Fibroblast of villous mesenchyme (primary cell): Measurements from ENCODE around the gene NEGR1. TPM values are rescaled to one million over a fixed set of nuclear protein-coding genes. Genes with fewer than 3 reads are reported as not detected.
A peak's percentile ranks its signal among the peaks of the same experiment; 100 is the strongest.
"Not testable (repeated sequence)": the region's sequence is repeated elsewhere in the genome, so short reads cannot be mapped to it uniquely, and the experiment has no call there.

Experiments used
- DNase-seq: peaks from one replicate; pipeline ENCODE4 v3.0.0-alpha.2; 2010; ENCODE audit warnings: low read depth
- H3K4me3 ChIP-seq: 2 replicates; pipeline ENCODE4 v1.5.1; 2011; ENCODE audit warnings: low read depth, mild to moderate bottlenecking, low read length
- total RNA-seq: library from RNA; depleted of rRNA; stranded (reverse); fragments of >200 nt; gene quantifications from 2 replicates; pipeline ENCODE4 v1.2.3, GENCODE V29; 2012
- TF ChIP-seq, protein P1 (sequence below): IDR thresholded peaks from 2 replicates; pipeline ENCODE4 v1.5.1; 2012; ENCODE audit warnings: low read depth, mild to moderate bottlenecking, low read length; ENCODE audit not compliant: insufficient read depth

The NEGR1 gene
- total RNA-seq, 1 donor: 13.8 TPM

GRCh38 chr1:71916894-71917293, 365.4 kb downstream of the NEGR1 start:
- no peak overlapping the region for H3K4me3 ChIP-seq
- TF ChIP-seq, protein P1, sequence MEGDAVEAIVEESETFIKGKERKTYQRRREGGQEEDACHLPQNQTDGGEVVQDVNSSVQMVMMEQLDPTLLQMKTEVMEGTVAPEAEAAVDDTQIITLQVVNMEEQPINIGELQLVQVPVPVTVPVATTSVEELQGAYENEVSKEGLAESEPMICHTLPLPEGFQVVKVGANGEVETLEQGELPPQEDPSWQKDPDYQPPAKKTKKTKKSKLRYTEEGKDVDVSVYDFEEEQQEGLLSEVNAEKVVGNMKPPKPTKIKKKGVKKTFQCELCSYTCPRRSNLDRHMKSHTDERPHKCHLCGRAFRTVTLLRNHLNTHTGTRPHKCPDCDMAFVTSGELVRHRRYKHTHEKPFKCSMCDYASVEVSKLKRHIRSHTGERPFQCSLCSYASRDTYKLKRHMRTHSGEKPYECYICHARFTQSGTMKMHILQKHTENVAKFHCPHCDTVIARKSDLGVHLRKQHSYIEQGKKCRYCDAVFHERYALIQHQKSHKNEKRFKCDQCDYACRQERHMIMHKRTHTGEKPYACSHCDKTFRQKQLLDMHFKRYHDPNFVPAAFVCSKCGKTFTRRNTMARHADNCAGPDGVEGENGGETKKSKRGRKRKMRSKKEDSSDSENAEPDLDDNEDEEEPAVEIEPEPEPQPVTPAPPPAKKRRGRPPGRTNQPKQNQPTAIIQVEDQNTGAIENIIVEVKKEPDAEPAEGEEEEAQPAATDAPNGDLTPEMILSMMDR: no peak
- no peak for DNase-seq

- no peak overlapping the region for H3K4me3 ChIP-seq
- TF ChIP-seq, protein P1: no peak
- DNase-seq: no peak
Measured at GRCh38 chr1:71914626-71915025, 367.7 kb downstream of the NEGR1 start.

DNA sequence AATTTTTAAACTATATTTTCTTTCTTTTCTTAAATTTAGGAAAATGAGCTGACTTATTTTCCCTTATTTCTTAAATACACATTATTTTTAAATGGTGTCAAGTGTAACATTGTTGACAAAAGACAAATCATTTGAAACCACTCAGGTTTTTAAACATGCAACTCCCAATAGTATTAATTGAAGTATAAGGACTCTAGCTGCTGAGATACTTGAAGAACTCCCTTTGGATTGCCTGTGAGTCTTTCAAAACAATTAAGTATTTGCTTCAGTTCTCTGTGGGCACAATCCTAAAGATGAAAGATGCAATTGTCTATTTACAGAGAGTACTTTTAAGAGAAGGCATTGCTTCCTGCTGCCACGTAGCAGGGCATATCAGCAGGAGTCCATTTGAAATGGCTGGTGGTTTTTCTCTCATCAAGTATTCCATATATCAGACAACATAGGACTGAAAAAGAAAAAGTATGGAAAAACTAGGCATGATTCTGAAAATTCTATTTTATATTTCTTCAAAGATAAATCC, 373.4 kb downstream of the NEGR1 start:
- no peak for DNase-seq
- no peak overlapping the region for H3K4me3 ChIP-seq
- TF ChIP-seq, protein P1: no peak

DNA sequence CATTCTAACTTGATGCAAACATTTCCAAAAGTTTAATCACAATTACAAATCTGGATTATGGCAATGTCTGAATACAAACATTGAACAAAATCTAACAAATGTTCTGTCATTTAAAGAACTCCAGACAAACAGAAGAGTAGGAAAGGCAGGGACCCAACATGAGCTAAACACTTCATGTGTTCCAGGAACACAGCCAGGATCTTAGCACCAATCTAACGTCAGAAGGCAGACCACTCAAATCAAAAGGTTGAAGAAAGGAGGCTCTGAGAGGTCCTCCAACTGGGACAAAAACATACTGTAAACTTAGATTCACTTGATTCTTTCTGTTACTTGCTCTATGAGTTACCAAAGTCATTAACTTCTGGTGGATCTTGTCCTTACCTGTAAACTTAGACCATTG, 374.0 kb downstream of the NEGR1 start:
- H3K4me3 ChIP-seq: no peak overlapping the region
- TF ChIP-seq, protein P1: no peak
- peak; percentile 14 for DNase-seq

DNA sequence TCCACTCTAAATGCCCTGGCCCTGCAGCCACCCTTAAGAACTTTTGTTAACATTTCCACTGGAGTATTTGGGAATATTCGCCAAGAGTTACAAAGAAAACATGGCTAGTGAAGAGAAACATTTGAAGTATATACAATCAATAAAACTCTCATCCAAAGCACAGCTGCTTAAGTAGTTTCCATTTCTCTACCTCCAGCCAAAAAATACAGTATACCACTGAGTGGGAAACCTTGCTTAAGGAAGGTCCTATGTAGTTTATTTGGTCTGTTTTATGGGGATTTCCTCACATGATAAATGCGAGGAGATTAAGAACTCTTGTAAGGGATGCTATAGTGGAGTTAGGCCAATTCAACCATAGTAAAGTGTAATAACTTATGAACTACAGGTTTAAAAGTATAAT, 382.5 kb downstream of the NEGR1 start:
- H3K4me3 ChIP-seq: no peak overlapping the region
- DNase-seq: peak; percentile 7
- TF ChIP-seq, protein P1: no peak

GRCh38 chr1:71888166-71888565, 394.2 kb downstream of the NEGR1 start:
- H3K4me3 ChIP-seq, DNase-seq: not testable (repeated sequence)

- TF ChIP-seq, protein P1: no peak
- no peak for DNase-seq
- no peak overlapping the region for H3K4me3 ChIP-seq
Measured at GRCh38 chr1:71885171-71885570, 397.2 kb downstream of the NEGR1 start.
